Parathyroid adenoma (tissue), 2 donors: ENCODE results near the gene FHL3.

ENCODE experiments used
- H2AFZ ChIP-seq: fragments of 300-600 bp; sonication (generic); one replicate; pipeline ENCODE4 v1.7.0; 2017; ENCODE audit warnings: antibody characterized with exemption, mild to moderate bottlenecking
- H3K27ac ChIP-seq: fragments of 300-600 bp; sonication (generic); one replicate; pipeline ENCODE4 v1.7.0; 2017
- H3K27me3 ChIP-seq: fragments of 300-600 bp; sonication (generic); one replicate; pipeline ENCODE4 v1.7.0; 2017; ENCODE audit warnings: low read length; ENCODE audit not compliant: control insufficient read depth, insufficient read depth
- H3K36me3 ChIP-seq: fragments of 300-600 bp; sonication (generic); one replicate; pipeline ENCODE4 v1.7.0; 2017; ENCODE audit warnings: low read length; ENCODE audit not compliant: control insufficient read depth, insufficient read depth
- H3K4me1 ChIP-seq: fragments of 300-600 bp; sonication (generic); one replicate; pipeline ENCODE4 v1.7.0; 2017; ENCODE audit warnings: control low read depth
- H3K4me2 ChIP-seq: fragments of 300-600 bp; sonication (generic); one replicate; pipeline ENCODE4 v1.7.0; 2017; ENCODE audit warnings: low read length
- H3K4me3 ChIP-seq: fragments of 300-600 bp; sonication (generic); one replicate; pipeline ENCODE4 v1.7.0; 2017; ENCODE audit warnings: low read depth, low read length
- H3K79me2 ChIP-seq: fragments of 300-600 bp; sonication (generic); one replicate; pipeline ENCODE4 v1.7.0; 2017; ENCODE audit warnings: control low read depth
- H3K9ac ChIP-seq: fragments of 300-600 bp; sonication (generic); one replicate; pipeline ENCODE4 v1.7.0; 2017; ENCODE audit warnings: mild to moderate bottlenecking
- H3K9me3 ChIP-seq: fragments of 300-600 bp; sonication (generic); one replicate; pipeline ENCODE4 v1.7.0; 2017; ENCODE audit warnings: low read length; ENCODE audit not compliant: control insufficient read depth
- TF ChIP-seq, protein P1 (sequence below): fragments of 300-600 bp; sonication (generic); IDR thresholded peaks from one replicate; pipeline ENCODE4 v1.7.0; 2017; ENCODE audit warnings: antibody characterized with exemption, mild to moderate bottlenecking
- donor health status: primary hyperparathyroidism.

FHL3 gene

DNA sequence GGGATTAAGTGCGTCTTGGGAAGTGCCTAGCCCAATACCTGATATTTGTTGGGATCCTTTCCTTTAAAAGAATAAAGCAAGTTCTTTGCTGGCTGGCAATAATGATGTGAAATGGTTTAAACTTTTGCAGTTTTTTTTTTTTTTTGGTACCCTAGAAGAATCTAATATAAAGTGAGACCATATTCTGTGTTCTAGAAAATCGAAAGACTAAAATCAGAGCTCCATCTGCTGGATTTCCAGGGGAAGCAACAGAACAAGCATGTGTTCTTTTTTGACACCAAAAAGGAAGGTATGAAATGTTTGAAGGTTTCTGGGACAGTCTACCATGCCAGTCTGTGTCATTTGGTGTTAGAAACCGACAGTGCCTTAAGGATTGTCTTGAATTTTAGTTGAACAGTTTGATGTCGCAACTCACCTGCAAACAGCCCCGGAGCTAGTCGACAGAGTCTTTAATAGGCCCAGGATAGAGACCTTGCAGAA, 13.6 kb upstream of the FHL3 start:
- H3K4me3 ChIP-seq = no peak overlapping the region
- H3K27ac ChIP-seq = no peak overlapping the region
- H3K9me3 ChIP-seq = no peaks in the 10 kb centered on the region
- no peaks in the 10 kb centered on the region for H3K4me1 ChIP-seq
- H2AFZ ChIP-seq = no peak overlapping the region
- H3K4me2 ChIP-seq = no peak overlapping the region
- no peaks in the 10 kb centered on the region for H3K27me3 ChIP-seq
- TF ChIP-seq, protein P1, sequence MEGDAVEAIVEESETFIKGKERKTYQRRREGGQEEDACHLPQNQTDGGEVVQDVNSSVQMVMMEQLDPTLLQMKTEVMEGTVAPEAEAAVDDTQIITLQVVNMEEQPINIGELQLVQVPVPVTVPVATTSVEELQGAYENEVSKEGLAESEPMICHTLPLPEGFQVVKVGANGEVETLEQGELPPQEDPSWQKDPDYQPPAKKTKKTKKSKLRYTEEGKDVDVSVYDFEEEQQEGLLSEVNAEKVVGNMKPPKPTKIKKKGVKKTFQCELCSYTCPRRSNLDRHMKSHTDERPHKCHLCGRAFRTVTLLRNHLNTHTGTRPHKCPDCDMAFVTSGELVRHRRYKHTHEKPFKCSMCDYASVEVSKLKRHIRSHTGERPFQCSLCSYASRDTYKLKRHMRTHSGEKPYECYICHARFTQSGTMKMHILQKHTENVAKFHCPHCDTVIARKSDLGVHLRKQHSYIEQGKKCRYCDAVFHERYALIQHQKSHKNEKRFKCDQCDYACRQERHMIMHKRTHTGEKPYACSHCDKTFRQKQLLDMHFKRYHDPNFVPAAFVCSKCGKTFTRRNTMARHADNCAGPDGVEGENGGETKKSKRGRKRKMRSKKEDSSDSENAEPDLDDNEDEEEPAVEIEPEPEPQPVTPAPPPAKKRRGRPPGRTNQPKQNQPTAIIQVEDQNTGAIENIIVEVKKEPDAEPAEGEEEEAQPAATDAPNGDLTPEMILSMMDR = peak; percentile 36
- no peaks in the 10 kb centered on the region for H3K36me3 ChIP-seq
- H3K79me2 ChIP-seq = no peaks in the 10 kb centered on the region
- H3K9ac ChIP-seq = no peak overlapping the region

DNA sequence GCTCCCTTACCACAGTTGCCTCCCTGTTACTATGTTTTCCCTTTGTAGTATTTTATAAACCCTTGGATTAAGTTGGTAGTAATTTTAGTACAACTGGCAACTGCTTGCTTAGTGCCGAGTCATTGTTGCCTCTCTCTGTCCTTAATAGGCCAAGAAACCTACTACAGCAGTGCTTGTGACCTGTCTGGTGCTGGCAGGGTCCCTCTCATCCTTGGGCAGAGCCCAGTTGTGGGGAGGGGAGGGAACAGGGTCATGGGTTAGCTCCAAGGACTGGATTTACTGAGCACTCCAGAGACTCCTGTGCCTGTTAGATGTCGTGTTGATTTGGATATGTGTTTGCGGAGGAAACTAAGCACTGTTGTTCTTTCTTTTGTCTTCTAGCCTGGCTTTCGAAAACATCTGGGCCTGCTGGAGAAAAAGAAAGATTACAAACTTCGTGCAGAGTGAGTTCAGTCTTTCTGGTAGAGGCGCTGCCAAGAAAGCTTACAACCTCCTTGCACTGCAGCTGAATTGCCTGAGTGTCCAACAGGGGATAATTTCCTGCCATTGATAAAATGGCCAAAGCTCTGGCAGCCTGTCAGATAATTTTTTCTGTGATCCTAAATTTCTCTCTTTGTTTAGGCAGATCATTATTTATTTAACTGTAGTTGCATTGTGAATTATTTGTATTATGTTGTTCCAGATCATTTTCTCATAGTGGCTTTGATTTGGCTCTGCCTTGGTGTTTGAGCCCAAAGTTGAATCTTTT, 10.8 kb upstream of the FHL3 start:
- no peak overlapping the region for H3K4me2 ChIP-seq
- no peak overlapping the region for H3K9ac ChIP-seq
- H3K79me2 ChIP-seq = peaks cover 4% of the 10 kb centered on the region
- H3K36me3 ChIP-seq = no peaks in the 10 kb centered on the region
- H3K4me3 ChIP-seq = no peak overlapping the region
- peaks cover 2% of the 10 kb centered on the region for H3K4me1 ChIP-seq
- H3K27ac ChIP-seq = no peak overlapping the region
- TF ChIP-seq, protein P1 = no peak
- no peak overlapping the region for H2AFZ ChIP-seq
- no peaks in the 10 kb centered on the region for H3K9me3 ChIP-seq
- no peaks in the 10 kb centered on the region for H3K27me3 ChIP-seq

DNA sequence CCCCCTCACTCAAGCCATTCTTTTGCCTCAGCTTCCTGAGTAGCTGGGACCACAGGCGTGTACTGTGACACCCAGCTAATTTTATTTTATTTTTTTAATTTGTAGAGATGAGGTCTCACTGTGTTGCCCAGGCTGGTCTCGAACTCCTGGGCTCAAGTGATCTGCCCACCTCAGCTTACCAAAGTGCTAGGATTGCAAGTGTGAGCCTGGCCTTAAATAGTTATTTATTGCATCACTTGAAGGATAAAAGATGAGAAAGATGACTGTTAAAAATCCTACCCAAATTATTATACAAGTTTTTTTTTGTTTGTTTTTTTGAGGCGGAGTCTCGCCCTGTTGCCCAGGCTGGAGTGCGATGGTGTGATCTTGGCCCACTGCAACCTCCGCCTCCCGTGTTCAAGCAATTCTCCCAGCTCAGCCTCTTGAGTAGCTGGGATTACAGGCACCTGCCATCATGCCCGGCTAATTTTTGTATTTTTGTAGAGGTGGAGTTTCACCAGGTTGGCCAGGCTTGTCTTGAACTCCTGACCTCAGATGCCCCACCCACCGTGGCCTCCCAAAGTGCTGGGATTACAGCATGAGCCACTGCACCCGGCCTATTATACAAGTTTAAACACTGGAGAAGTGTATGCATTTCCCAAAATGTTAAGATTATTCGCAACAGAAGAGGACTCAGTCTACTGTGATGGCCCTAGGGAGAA, 9.6 kb upstream of the FHL3 start:
- no peak overlapping the region for H3K27ac ChIP-seq
- H3K27me3 ChIP-seq = no peaks in the 10 kb centered on the region
- no peak overlapping the region for H2AFZ ChIP-seq
- H3K9me3 ChIP-seq = no peaks in the 10 kb centered on the region
- no peak overlapping the region for H3K4me2 ChIP-seq
- H3K79me2 ChIP-seq = peaks cover 4% of the 10 kb centered on the region
- TF ChIP-seq, protein P1 = no peak
- H3K4me1 ChIP-seq = peaks cover 2% of the 10 kb centered on the region
- no peak overlapping the region for H3K9ac ChIP-seq
- H3K4me3 ChIP-seq = no peak overlapping the region
- H3K36me3 ChIP-seq = no peaks in the 10 kb centered on the region

DNA sequence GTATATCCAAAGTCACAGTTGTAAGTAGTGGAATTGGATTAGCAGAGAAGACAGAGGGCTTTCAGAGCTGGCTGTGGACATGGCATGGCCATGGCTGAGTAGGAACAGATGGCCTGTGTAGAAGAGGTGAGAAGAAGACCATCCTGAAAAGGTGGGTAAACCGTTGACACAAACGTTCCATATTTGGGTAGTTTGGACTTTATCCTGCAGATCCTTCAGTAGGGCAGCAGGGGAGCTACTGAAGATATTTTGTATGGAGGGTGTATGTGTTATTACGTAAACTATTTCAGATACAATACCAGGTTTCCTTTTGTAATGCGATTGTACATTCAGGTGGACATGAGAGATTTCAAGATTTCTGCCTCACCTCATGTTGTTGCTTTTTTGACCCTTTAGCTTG, 8.9 kb upstream of the FHL3 start:
- no peak overlapping the region for H3K4me3 ChIP-seq
- H3K9me3 ChIP-seq = no peaks in the 10 kb centered on the region
- peaks cover 2% of the 10 kb centered on the region for H3K4me1 ChIP-seq
- TF ChIP-seq, protein P1 = no peak
- H3K4me2 ChIP-seq = peak overlapping the region; percentile 76
- no peaks in the 10 kb centered on the region for H3K36me3 ChIP-seq
- H3K27me3 ChIP-seq = no peaks in the 10 kb centered on the region
- peaks cover 4% of the 10 kb centered on the region for H3K79me2 ChIP-seq
- no peak overlapping the region for H2AFZ ChIP-seq
- no peak overlapping the region for H3K9ac ChIP-seq
- H3K27ac ChIP-seq = no peak overlapping the region
